Keratinocyte (primary cell): ENCODE results near the gene SNX15. TPM values are rescaled to one million over a fixed set of nuclear protein-coding genes. Genes with fewer than 3 reads are reported as not detected.

Experiments used
- DNase-seq: peaks from one replicate; pipeline ENCODE4 v3.0.0-alpha.2; 2011; ENCODE audit warnings: low read depth, missing footprints, low spot score
- FAIRE-seq: peaks from 2 replicates; lab custom pipeline; 2011; peaks lifted over from hg19 to GRCh38; lab: Jason Lieb, UNC
- H2AFZ ChIP-seq: 2 replicates; pipeline ENCODE4 v1.6.0; 2012; ENCODE audit warnings: low read length, control low read depth, inconsistent platforms; ENCODE audit not compliant: control insufficient read depth
- H3K27ac ChIP-seq: 2 replicates; pipeline ENCODE4 v1.5.1; 2011; ENCODE audit warnings: low read length; ENCODE audit not compliant: control insufficient read depth, insufficient read depth
- H3K27me3 ChIP-seq: 3 replicates; pipeline ENCODE4 v1.6.0; 2011; ENCODE audit warnings: low read length; ENCODE audit not compliant: control insufficient read depth, insufficient read depth; ENCODE audit errors: extremely low read depth
- H3K36me3 ChIP-seq, 2 experiments: 2 replicates in 1 of 2; 3 replicates in 1 of 2; pipeline ENCODE4 v1.5.1; 2011; ENCODE audit warnings: low read length in 2 of 2, mild to moderate bottlenecking in 1 of 2; ENCODE audit not compliant: control insufficient read depth in 2 of 2, insufficient read depth in 2 of 2; ENCODE audit errors: extremely low read depth in 1 of 2
- H3K4me1 ChIP-seq: 3 replicates; pipeline ENCODE4 v1.5.1; 2011; ENCODE audit warnings: low read length; ENCODE audit not compliant: control insufficient read depth, insufficient read depth; ENCODE audit errors: extremely low read depth
- H3K4me2 ChIP-seq: 3 replicates; pipeline ENCODE4 v1.6.0; 2011; ENCODE audit warnings: low read depth, low read length; ENCODE audit not compliant: control insufficient read depth, insufficient read depth; ENCODE audit errors: extremely low read depth
- H3K4me3 ChIP-seq, 3 experiments: fragments of 200-600 bp in 1 of 3; sonication (generic) in 1 of 3; 2 replicates in 2 of 3; 3 replicates in 1 of 3; pipeline ENCODE4 v1.5.1; 2011 to 2016; ENCODE audit warnings: low read length in 3 of 3, mild to moderate bottlenecking in 3 of 3, control low read depth in 2 of 3, inconsistent platforms in 1 of 3, low read depth in 1 of 3, mixed read lengths in 1 of 3, mixed run types in 1 of 3, moderate library complexity in 1 of 3; ENCODE audit not compliant: control insufficient read depth in 2 of 3, insufficient read depth in 2 of 3; ENCODE audit errors: extremely low read depth in 1 of 3
- H3K79me2 ChIP-seq: 2 replicates; pipeline ENCODE4 v1.6.0; 2012; ENCODE audit warnings: low read length; ENCODE audit not compliant: control insufficient read depth, insufficient read depth
- H3K9ac ChIP-seq: 3 replicates; pipeline ENCODE4 v1.6.0; 2011; ENCODE audit warnings: low read length; ENCODE audit not compliant: control insufficient read depth, insufficient read depth; ENCODE audit errors: extremely low read depth
- H3K9me1 ChIP-seq: 3 replicates; pipeline ENCODE4 v1.6.0; 2011; ENCODE audit warnings: low read length; ENCODE audit not compliant: control insufficient read depth, insufficient read depth; ENCODE audit errors: extremely low read depth
- H3K9me3 ChIP-seq: 2 replicates; pipeline ENCODE4 v1.5.1; 2012; ENCODE audit warnings: low read depth, low read length; ENCODE audit not compliant: control insufficient read depth
- H4K20me1 ChIP-seq: 3 replicates; pipeline ENCODE4 v1.6.0; 2011; ENCODE audit warnings: low read length; ENCODE audit not compliant: control insufficient read depth, insufficient read depth; ENCODE audit errors: extremely low read depth
- EZH2 ChIP-seq: IDR thresholded peaks from one replicate; pipeline ENCODE4 v1.6.1; 2012; ENCODE audit warnings: inconsistent platforms, mild to moderate bottlenecking, low read length, moderate library complexity
- dilution Hi-C: fragments of 300-500 bp; cut with MboI; formaldehyde crosslinking; loops from one replicate; pipeline ENCODE4 v1.7.0; 2020; ENCODE audit warnings: low sequenced_read_pairs; ENCODE audit not compliant: extremely low pct_ligation_motif_present
- polyA plus RNA-seq, 5 experiments: library from polyadenylated mRNA; depleted of rRNA in 3 of 5; stranded (reverse) in 3 of 5; stranded (forward) in 1 of 5; unstranded in 1 of 5; fragments of >200 nt; gene quantifications; 1 replicate in 1 of 5; 2 replicates in 3 of 5; 3 replicates in 1 of 5; pipeline versions ENCODE4 v1.2.1 to v1.2.3, GENCODE V29; 2011 to 2012; ENCODE audit warnings: missing spikeins in 2 of 5, low read depth in 1 of 5, low replicate concordance in 1 of 5
- TF ChIP-seq, protein P1 (sequence below), 3 experiments: IDR thresholded peaks in 1 of 3; conservative IDR thresholded peaks in 1 of 3; optimal IDR thresholded peaks in 1 of 3; 2 replicates in 2 of 3; 3 replicates in 1 of 3; pipeline versions ENCODE3 to v1.5.1; 2011; ENCODE audit warnings: low read length in 3 of 3, mild to moderate bottlenecking in 3 of 3, moderate library complexity in 2 of 3, control low read depth in 1 of 3, inconsistent platforms in 1 of 3; ENCODE audit not compliant: insufficient read depth in 2 of 3; ENCODE audit errors: extremely low read depth in 1 of 3

Gene SNX15
- polyA plus RNA-seq, 1 donor (not counting 4 experiments of a cell fraction or from before 2014, with no cell fraction given): 1.8 TPM

- H3K9ac ChIP-seq: no peak overlapping the region
These were observed 7.4 kb upstream of the SNX15 start for GRCh38 chr11:65019824-65020223.

GRCh38 chr11:65021003-65021402 lies 6.2 kb upstream of the SNX15 start:
- FAIRE-seq: no peak
- dilution Hi-C loops: no loop called here

More at GRCh38 chr11:65019824-65020223, 7.4 kb upstream of the SNX15 start:
- no peak for DNase-seq
- no peaks in the 10 kb centered on the region for H3K9me3 ChIP-seq
- peaks cover 13 to 18% of the 10 kb centered on the region in 2 experiments for H3K36me3 ChIP-seq
- no peak overlapping the region for H3K4me3 ChIP-seq
- peaks cover 5% of the 10 kb centered on the region for H3K79me2 ChIP-seq
- no peaks in the 10 kb centered on the region for H4K20me1 ChIP-seq
- no peak overlapping the region for H2AFZ ChIP-seq
- dilution Hi-C loops: no loop called here
- no peak for FAIRE-seq
- H3K9me1 ChIP-seq: peaks cover 2% of the 10 kb centered on the region
- no peaks in the 10 kb centered on the region for H3K27me3 ChIP-seq
- TF ChIP-seq, protein P1, sequence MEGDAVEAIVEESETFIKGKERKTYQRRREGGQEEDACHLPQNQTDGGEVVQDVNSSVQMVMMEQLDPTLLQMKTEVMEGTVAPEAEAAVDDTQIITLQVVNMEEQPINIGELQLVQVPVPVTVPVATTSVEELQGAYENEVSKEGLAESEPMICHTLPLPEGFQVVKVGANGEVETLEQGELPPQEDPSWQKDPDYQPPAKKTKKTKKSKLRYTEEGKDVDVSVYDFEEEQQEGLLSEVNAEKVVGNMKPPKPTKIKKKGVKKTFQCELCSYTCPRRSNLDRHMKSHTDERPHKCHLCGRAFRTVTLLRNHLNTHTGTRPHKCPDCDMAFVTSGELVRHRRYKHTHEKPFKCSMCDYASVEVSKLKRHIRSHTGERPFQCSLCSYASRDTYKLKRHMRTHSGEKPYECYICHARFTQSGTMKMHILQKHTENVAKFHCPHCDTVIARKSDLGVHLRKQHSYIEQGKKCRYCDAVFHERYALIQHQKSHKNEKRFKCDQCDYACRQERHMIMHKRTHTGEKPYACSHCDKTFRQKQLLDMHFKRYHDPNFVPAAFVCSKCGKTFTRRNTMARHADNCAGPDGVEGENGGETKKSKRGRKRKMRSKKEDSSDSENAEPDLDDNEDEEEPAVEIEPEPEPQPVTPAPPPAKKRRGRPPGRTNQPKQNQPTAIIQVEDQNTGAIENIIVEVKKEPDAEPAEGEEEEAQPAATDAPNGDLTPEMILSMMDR (optimal IDR thresholded peaks at IDR 0.05 in 1 of 3, IDR thresholded peaks at IDR 0.05 in 1 of 3, conservative IDR thresholded peaks at IDR 0.05 in 1 of 3; ENCODE audit: extremely low read depth in 1 of 3, insufficient read depth in 2 of 3, low read length in 3 of 3): no peak
- no peak for TF ChIP-seq EZH2
- no peaks in the 10 kb centered on the region for H3K4me1 ChIP-seq
- no peak overlapping the region for H3K4me2 ChIP-seq
- no peak overlapping the region for H3K27ac ChIP-seq

More at GRCh38 chr11:65021003-65021402, 6.2 kb upstream of the SNX15 start:
- no peak overlapping the region for H2AFZ ChIP-seq
- no peak overlapping the region for H3K27ac ChIP-seq
- no peak overlapping the region for H3K4me3 ChIP-seq
- H3K27me3 ChIP-seq: no peaks in the 10 kb centered on the region
- H3K9me1 ChIP-seq: peaks cover 2% of the 10 kb centered on the region
- H3K4me1 ChIP-seq: no peaks in the 10 kb centered on the region
- no peaks in the 10 kb centered on the region for H4K20me1 ChIP-seq
- no peak overlapping the region for H3K9ac ChIP-seq
- H3K4me2 ChIP-seq: no peak overlapping the region
- H3K36me3 ChIP-seq: peaks cover 13 to 18% of the 10 kb centered on the region in 2 experiments
- TF ChIP-seq EZH2: no peak
- TF ChIP-seq, protein P1 (optimal IDR thresholded peaks at IDR 0.05 in 1 of 3, IDR thresholded peaks at IDR 0.05 in 1 of 3, conservative IDR thresholded peaks at IDR 0.05 in 1 of 3; ENCODE audit: extremely low read depth in 1 of 3, insufficient read depth in 2 of 3, low read length in 3 of 3): no peak
- peaks cover 4% of the 10 kb centered on the region for H3K79me2 ChIP-seq
- H3K9me3 ChIP-seq: no peaks in the 10 kb centered on the region
- no peak for DNase-seq
